RWPE1 (cell line): ENCODE data around the gene DTNB.

Experiments used
- CTCF ChIA-PET: fragments of 350-600 bp; sonication (Branson Sonifier 250); formaldehyde crosslinking; extraction: SDS; loops from one replicate; lab custom pipeline; 2021; lab: Yijun Ruan, JAX
- POLR2A ChIA-PET: fragments of 400-600 bp; formaldehyde crosslinking; extraction: SDS; loops from one replicate; lab custom pipeline; 2020; ENCODE audit warnings: antibody characterized with exemption; ENCODE audit not compliant: low non-redundant PET; lab: Yijun Ruan, JAX
- DNase-seq: peaks from one replicate; pipeline ENCODE4 v3.0.0; 2012; ENCODE audit warnings: low spot score
- H3K27ac ChIP-seq: fragments of 450-650 bp; 2 replicates; pipeline ENCODE4 v1.5.1; 2017
- TF ChIP-seq, protein P1 (sequence below): fragments of 450-650 bp; conservative IDR thresholded peaks from 2 replicates; pipeline ENCODE4 v1.5.1; 2017; ENCODE audit warnings: low read depth, mild to moderate bottlenecking

Gene DTNB

DNA sequence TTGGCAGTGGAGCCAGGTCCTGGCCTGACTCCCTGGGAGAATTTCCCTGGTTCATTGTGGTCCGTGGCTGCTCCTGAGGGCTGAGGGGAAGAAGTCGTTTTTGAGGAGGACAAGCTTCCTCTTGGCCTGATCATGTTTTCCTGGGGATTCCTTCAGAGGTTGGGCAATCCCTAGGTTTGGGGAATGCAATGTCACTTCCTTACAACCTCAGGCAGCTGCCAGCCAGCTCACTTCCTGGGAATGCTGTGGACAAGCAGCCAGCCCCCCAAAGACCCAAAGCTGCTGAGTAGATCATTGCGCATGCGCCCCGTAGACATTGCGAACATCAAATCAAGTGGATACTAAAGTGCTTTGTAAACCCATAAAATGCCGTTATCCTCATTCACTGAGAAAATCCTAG lies 324.0 kb downstream of the DTNB start:
- DNase-seq: no peak
- POLR2A ChIA-PET: no interaction called here
- CTCF ChIA-PET: interaction anchor here (1.0 kb wide), 1 partner anchor 13 kb away, joined by 3 read pairs; no protein-coding TSS in a partner anchor
- TF ChIP-seq, protein P1, sequence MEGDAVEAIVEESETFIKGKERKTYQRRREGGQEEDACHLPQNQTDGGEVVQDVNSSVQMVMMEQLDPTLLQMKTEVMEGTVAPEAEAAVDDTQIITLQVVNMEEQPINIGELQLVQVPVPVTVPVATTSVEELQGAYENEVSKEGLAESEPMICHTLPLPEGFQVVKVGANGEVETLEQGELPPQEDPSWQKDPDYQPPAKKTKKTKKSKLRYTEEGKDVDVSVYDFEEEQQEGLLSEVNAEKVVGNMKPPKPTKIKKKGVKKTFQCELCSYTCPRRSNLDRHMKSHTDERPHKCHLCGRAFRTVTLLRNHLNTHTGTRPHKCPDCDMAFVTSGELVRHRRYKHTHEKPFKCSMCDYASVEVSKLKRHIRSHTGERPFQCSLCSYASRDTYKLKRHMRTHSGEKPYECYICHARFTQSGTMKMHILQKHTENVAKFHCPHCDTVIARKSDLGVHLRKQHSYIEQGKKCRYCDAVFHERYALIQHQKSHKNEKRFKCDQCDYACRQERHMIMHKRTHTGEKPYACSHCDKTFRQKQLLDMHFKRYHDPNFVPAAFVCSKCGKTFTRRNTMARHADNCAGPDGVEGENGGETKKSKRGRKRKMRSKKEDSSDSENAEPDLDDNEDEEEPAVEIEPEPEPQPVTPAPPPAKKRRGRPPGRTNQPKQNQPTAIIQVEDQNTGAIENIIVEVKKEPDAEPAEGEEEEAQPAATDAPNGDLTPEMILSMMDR: no peak
- peak overlapping the region; percentile 52 for H3K27ac ChIP-seq

DNA sequence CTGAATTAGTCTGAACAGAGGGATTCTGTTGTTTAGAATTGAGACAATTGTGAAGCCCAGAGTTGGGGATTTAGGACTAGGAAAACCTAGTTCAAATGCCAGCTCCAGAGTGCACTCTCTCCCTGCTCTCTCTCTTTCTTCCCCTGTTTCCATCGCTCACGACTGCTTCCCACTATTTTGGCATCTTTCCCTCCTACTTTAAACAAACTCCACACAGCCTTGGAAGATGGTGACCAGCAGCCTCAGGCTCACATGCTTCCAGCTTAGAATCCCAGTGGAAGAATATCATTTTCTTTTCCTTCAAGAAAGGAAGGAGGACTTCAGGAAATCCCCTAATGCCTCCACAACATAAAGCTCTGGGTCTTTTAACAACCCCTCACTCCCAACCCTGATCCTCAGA lies 325.5 kb downstream of the DTNB start:
- ChIA-PET POLR2A (no interaction called here), CTCF (no interaction called here)
- no peak overlapping the region for H3K27ac ChIP-seq
- TF ChIP-seq, protein P1: no peak
- DNase-seq: no peak

DNA sequence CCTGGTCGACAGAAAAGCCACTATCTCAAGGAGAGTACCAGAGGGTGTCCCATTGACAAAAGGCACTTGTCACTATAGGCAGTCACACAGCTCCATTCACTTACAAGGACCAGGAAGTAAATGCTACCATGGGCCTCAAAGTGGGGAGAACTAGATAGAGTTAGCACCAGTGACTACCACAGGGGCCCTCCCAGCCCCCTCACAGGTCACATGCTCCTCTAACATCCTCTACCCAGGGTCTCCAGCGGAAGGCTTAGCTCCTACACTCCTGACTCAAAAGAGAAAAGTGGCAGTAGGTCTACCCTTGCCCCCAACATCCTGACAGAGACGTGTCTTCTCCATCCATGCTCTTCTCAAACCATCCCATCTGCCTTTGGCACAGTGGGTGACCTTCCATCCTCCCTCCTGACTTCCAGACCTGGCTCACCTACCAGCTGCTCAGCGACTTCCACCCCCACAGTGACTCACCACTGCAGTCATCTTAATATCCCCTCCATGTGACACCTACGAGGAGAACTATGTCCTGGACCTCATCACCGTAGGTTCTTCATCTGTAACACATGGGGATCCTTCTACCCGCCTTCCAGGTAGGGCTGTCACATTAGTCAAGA lies 326.1 kb downstream of the DTNB start:
- ChIA-PET POLR2A (no interaction called here), CTCF (interaction anchor here (0.6 kb wide), 1 partner anchor 245 kb away, joined by 5 read pairs; no protein-coding TSS in a partner anchor)
- TF ChIP-seq, protein P1: no peak
- peak; percentile 38 for DNase-seq
- H3K27ac ChIP-seq: no peak overlapping the region

DNA sequence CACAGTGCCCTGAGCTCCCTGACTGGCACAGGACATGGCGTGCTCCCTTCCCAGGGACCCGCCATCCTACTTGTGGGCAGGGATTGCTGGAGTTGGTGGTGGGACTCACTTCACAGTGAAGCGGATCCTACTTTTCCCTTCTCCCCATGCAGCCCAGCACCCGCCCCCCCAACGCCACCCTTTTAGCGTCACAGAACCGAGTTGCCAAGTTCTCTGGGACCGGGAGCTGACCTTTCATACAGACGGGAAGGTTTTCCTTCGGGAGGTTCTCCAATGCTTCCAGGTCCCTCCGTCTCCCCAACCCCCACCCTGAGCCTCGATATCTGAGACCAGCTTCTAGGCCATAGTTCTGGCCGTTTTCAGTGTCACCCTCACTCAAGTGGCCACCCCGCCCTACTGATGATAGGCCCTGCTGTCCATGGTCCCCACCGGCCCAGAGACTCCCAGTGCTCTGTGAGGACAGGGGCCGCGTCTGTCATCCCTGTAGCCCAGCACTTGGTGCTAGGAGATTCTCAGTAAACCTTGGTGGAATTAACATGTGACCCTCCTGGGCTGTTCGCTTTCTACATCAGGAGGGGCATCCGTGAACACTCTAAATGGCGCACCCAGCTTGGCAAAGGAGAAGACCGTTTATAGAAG lies 330.1 kb downstream of the DTNB start:
- TF ChIP-seq, protein P1: no peak
- ChIA-PET POLR2A (no interaction called here), CTCF (interaction anchor here (0.6 to 1.2 kb wide), 5 partner anchors 16 to 28 kb away, joined by 3 to 6 read pairs (median 4); no protein-coding TSS in a partner anchor)
- DNase-seq: no peak
- no peak overlapping the region for H3K27ac ChIP-seq

DNA sequence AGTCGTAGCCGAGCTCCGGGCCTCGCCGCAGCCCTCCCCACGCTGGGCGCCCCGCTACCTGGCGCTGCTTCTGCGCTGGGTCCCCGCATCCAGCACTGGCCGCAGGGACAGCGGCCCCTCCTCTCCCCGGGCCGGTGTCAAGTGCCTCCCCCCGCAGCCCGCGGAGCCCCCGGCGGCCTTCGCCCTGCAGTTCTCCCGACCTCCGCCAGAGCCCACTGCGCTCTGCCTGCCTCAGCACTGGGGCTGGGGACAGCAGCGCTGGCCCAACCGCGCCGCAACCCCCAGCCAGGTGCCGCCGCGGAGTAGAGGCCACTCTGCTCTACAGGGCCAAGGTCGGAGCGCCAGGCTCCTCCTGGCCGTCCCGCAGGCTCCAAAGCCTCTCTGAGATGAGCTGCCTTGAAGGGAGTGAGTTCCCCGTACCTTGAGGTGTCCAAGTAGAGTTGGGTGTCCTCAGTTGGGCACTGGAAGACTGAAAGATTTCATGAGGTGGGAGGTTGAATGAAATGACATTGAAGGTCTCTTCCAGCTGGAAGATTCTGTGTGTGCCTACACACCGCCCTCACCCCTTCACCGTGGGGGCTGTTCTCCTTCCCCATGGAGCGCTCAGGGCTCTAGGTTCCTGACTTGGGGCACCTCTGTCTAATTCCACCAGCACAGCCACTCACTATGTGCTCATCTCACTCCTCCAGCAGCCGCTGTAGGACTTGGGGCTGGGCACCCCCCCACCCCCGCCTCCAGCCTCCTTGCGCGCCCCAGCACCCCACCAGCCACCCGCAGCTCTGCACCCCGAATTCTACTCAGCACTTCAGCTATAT lies 330.8 kb downstream of the DTNB start:
- ChIA-PET CTCF (interaction anchor here (0.6 to 1.2 kb wide), 7 partner anchors 15 to 182 kb away, joined by 3 to 6 read pairs (median 4); no protein-coding TSS in a partner anchor), POLR2A (no interaction called here)
- peak; percentile 75 for DNase-seq
- TF ChIP-seq, protein P1: peak; percentile 89
- H3K27ac ChIP-seq: peak overlapping the region; percentile 70

DNA sequence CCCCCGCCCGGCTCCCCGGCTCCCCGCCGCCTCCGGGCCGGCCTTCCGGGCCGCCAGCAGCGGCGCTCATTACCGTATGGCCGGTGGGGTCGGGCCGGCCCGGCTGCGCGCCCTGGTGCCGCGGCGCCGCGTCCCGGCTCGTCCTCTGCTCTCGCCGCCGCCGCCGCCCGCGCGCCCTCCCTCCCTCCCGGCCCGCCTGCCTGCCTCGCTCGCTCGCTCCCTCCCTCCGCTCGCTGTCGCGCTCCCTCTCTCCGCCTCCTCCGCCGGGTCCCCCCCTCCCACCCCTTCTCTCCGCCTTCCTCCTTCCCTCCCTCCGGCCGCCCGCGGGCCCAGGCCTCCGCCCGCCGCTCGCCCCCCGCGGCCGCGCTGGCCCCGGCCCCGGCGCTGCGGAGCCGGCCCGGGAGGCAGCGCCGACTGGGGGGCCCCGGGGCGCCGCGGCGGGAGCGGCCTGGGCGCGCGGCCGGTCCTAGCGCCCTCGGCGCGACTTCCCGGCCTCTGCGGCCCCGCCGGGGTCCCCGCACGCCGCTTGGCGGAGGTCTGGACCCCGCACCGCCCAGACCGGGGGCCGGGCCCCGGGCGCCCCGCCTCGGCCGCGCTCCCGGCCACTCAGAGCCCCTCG lies 331.5 kb downstream of the DTNB start, which contains the start of gene DNMT3A:
Gene DNMT3A, minus strand, starts transcription at position 173 of the 619 bp plus-strand sequence. CDS start 27,941 bp downstream, outside the sequence.
- ChIA-PET CTCF (interaction anchor here (0.6 to 1.0 kb wide), 3 partner anchors 24 to 183 kb away, joined by 3 to 4 read pairs (median 4); no protein-coding TSS in a partner anchor), POLR2A (no interaction called here)
- peak; percentile 51 for DNase-seq
- TF ChIP-seq, protein P1: no peak
- peak within 1 kb of the TSS; percentile 70 for H3K27ac ChIP-seq
